Right ventricle myocardium inferior (tissue), 1 donor: ENCODE results near the gene DND1. TPM values are rescaled to one million over a fixed set of nuclear protein-coding genes. Genes with fewer than 3 reads are reported as not detected.
"Not testable (repeated sequence)": the region's sequence is repeated elsewhere in the genome, so short reads cannot be mapped to it uniquely, and the experiment has no call there.

ENCODE experiments used
- ATAC-seq: fragments of 200-7000 bp; cut with Tn5 transposase; one replicate; pipeline ENCODE4 v1.9.1; 2020; ENCODE audit warnings: mild to moderate bottlenecking, moderate library complexity
- DNase-seq: peaks from one replicate; pipeline ENCODE4 v3.0.0; 2021; ENCODE audit errors: missing footprints
- intact Hi-C: fragments of 100-400 bp; cut with DNase I; formaldehyde crosslinking; loops from one replicate; pipeline ENCODE4 v1.11.0; 2022
- total RNA-seq: library from RNA; stranded (reverse); fragmentation: NEBNext Ultra II Directional; extraction: Animal tissue kit (Norgen Biotek cat#: 25700); gene quantifications from one replicate; pipeline ENCODE4 v1.2.1, GENCODE V29; 2021
- donor health status: DM: no; HTN: yes; CAD: no; lungs with severe emphysema.

Gene DND1
- total RNA-seq, 1 donor from 2014 or later, result 0.24 TPM

- DNase-seq (no peak), ATAC-seq (no peak)
- intact Hi-C loops, result no loop called here
These were observed 4.6 kb upstream of the DND1 start for GRCh38 chr5:140677947-140678346.

GRCh38 chr5:140674629-140675028, 1.3 kb upstream of the DND1 start:
- intact Hi-C loops, result no loop called here
- DNase-seq (no peak), ATAC-seq (no peak)

- ATAC-seq (no peak), DNase-seq (no peak)
- intact Hi-C loops, result no loop called here
These were observed 835 bp upstream of the DND1 start for GRCh38 chr5:140674211-140674610.

GRCh38 chr5:140672455-140673186, 755 bp downstream of the DND1 start:
- intact Hi-C loops, result no loop called here
- ATAC-seq (peak; percentile 24), DNase-seq (no peak)

GRCh38 chr5:140671472-140672125, 1.8 kb downstream of the DND1 start:
- intact Hi-C loops, result no loop called here
- ATAC-seq (no peak), DNase-seq (no peak)

- DNase-seq, intact Hi-C loops, ATAC-seq: not testable (repeated sequence)
These were observed 2.3 kb downstream of the DND1 start for GRCh38 chr5:140671035-140671434.

GRCh38 chr5:140664359-140665119, 8.8 kb downstream of the DND1 start, which contains the start of gene WDR55:
Gene WDR55, plus strand, starts transcription at chr5:140664904. Its CDS starts 9 bp downstream, at chr5:140664913.
- intact Hi-C loops, result loop anchor here (1.0 kb wide), 1 partner anchor 27 kb away; the partner anchor contains the start of genes HARS1 and HARS2
- DNase-seq (peak; percentile 99), ATAC-seq (peak; percentile 98)

GRCh38 chr5:140664030-140664358, 9.4 kb downstream of the DND1 start:
- no peak for DNase-seq
- intact Hi-C loops, result loop anchor here (1.0 kb wide), 1 partner anchor 27 kb away; the partner anchor contains the start of genes HARS1 and HARS2
- ATAC-seq, result peak; percentile 4

GRCh38 chr5:140660371-140660770, 13.0 kb downstream of the DND1 start:
- ATAC-seq, DNase-seq, intact Hi-C loops: not testable (repeated sequence)

- DNase-seq, result no peak
- no peak for ATAC-seq
- intact Hi-C loops, result no loop called here
These were observed 14.5 kb downstream of the DND1 start for GRCh38 chr5:140658870-140659269.

GRCh38 chr5:140647042-140647419, 26.3 kb downstream of the DND1 start:
- intact Hi-C loops, result no loop called here
- DNase-seq (no peak), ATAC-seq (peak; percentile 7)

- ATAC-seq, result no peak
- no peak for DNase-seq
- intact Hi-C loops, result no loop called here
These were observed 30.7 kb downstream of the DND1 start for GRCh38 chr5:140642718-140643117.

- ATAC-seq (no peak), DNase-seq (no peak)
- intact Hi-C loops, result no loop called here
These were observed 31.7 kb downstream of the DND1 start for GRCh38 chr5:140641716-140642115.

GRCh38 chr5:140639148-140639981, 34.0 kb downstream of the DND1 start, which contains the start of gene TMCO6:
Gene TMCO6, plus strand, starts transcription at chr5:140639451. Its CDS starts 77 bp downstream, at chr5:140639528.
- ATAC-seq (peak; percentile 99), DNase-seq (peak; percentile 99)
- intact Hi-C loops, result loop anchor here (1.0 to 5.0 kb wide), 3 partner anchors 75 to 237 kb away; partner anchors contain the start of genes ANKHD1, APBB3, EIF4EBP3 and SLC35A4

- not testable (repeated sequence) for ATAC-seq
These were observed 34.6 kb downstream of the DND1 start for GRCh38 chr5:140638898-140639147.

GRCh38 chr5:140637371-140638100, 35.8 kb downstream of the DND1 start:
- no peak for DNase-seq
- no peak for ATAC-seq
- intact Hi-C loops, result loop anchor here (2.0 to 5.0 kb wide), 2 partner anchors 91 to 235 kb away; partner anchors contain the start of genes ANKHD1 and EIF4EBP3

More at GRCh38 chr5:140638898-140639147, 34.6 kb downstream of the DND1 start:
- DNase-seq, result not testable (repeated sequence)
- intact Hi-C loops, result loop anchor here (1.0 to 5.0 kb wide), 3 partner anchors 75 to 237 kb away; partner anchors contain the start of genes ANKHD1, APBB3, EIF4EBP3 and SLC35A4
